HG03159 (cell line): ENCODE measurements around the gene GFI1B.
A peak's percentile ranks its signal among the peaks of the same experiment; 100 is the strongest.
"Not testable (repeated sequence)": the region's sequence is repeated elsewhere in the genome, so short reads cannot be mapped to it uniquely, and the experiment has no call there.

ENCODE experiments used
- ATAC-seq: cut with Tn5 transposase; IDR thresholded peaks from one replicate; pipeline ENCODE4 v1.9.1; 2021; ENCODE audit warnings: mild to moderate bottlenecking, moderate library complexity; ENCODE audit not compliant: unreplicated experiment

Gene GFI1B

GRCh38 chr9:133008824-133009223, 30.3 kb downstream of the GFI1B start:
- no peak for ATAC-seq

- ATAC-seq: no peak
Measured at GRCh38 chr9:133009906-133010582, 31.6 kb downstream of the GFI1B start.

- no peak for ATAC-seq
Measured at GRCh38 chr9:133014696-133015095, 36.2 kb downstream of the GFI1B start.

GRCh38 chr9:133023117-133023890, 44.8 kb downstream of the GFI1B start:
- no peak for ATAC-seq

- no peak for ATAC-seq
Measured at GRCh38 chr9:133026426-133026825, 47.9 kb downstream of the GFI1B start.

GRCh38 chr9:133027134-133027533, 48.6 kb downstream of the GFI1B start:
- no peak for ATAC-seq

- no peak for ATAC-seq
Measured at GRCh38 chr9:133028221-133028620, 49.7 kb downstream of the GFI1B start.

- peak; percentile 25 for ATAC-seq
Measured at GRCh38 chr9:133029994-133030316, 51.5 kb downstream of the GFI1B start.

GRCh38 chr9:133030317-133031129, 52.0 kb downstream of the GFI1B start, which contains the start of gene GTF3C5:
Gene GTF3C5, plus strand, starts transcription at chr9:133030997. Its CDS starts 15 bp downstream, at chr9:133031012.
- peak; percentile 92 for ATAC-seq

- ATAC-seq: no peak
Measured at GRCh38 chr9:133031130-133031422, 52.6 kb downstream of the GFI1B start.

- no peak for ATAC-seq
Measured at GRCh38 chr9:133031496-133031911, 53.0 kb downstream of the GFI1B start.

GRCh38 chr9:133032171-133032570, 53.7 kb downstream of the GFI1B start:
- ATAC-seq: no peak

GRCh38 chr9:133035669-133036068, 57.2 kb downstream of the GFI1B start:
- no peak for ATAC-seq

- ATAC-seq: no peak
Measured at GRCh38 chr9:133037775-133038515, 59.5 kb downstream of the GFI1B start.

GRCh38 chr9:133040892-133041479, 62.5 kb downstream of the GFI1B start:
- ATAC-seq: not testable (repeated sequence)
